Measurements from ENCODE around the gene AGPAT2. TPM values are rescaled to one million over a fixed set of nuclear protein-coding genes. Genes with fewer than 3 reads are reported as not detected.

Gene AGPAT2
- total RNA-seq, 6 donors from 2014 or later: 70.2 to 242 (median 140) TPM

- 34% methylated on average over 8 of the region's 8 CpGs; no CpG with 5 or more reads in 1 of the 2 donors for WGBS, 2 donors
- Histone ChIP-seq H3K27me3 (peaks cover 0 to 12% (median 2%) of the 10 kb centered on the region in 4 donors), H3K27ac (peak overlapping the region; percentile 80 to 89 (median 88)), H3K4me3 (no peak overlapping the region), H3K9me3 (no peaks in the 10 kb centered on the region), H3K4me1 (peaks cover 45 to 60% (median 52%) of the 10 kb centered on the region in 4 donors), H3K36me3 (no peaks in the 10 kb centered on the region)
- TF ChIP-seq POLR2AphosphoS5 (IDR thresholded peaks at IDR 0.05) (no peak), EP300 (IDR thresholded peaks at IDR 0.05) (no peak), POLR2A (IDR thresholded peaks at IDR 0.05) (no peak), CTCF (IDR thresholded peaks at IDR 0.05) (no peak)
- DNase-seq (no peak), ATAC-seq (ENCODE audit: low FRiP score in 2 of 2) (no peak)
Observed at GRCh38 chr9:136714893-136715274, 27.6 kb upstream of the AGPAT2 start.

GRCh38 chr9:136714096-136714892, 27.0 kb upstream of the AGPAT2 start:
- TF ChIP-seq POLR2A (IDR thresholded peaks at IDR 0.05) (peak in 1 of 4 donors; percentile 7), POLR2AphosphoS5 (IDR thresholded peaks at IDR 0.05) (peak; percentile 65 to 85), EP300 (IDR thresholded peaks at IDR 0.05) (peak in 2 of 4 donors; percentile 78 to 92), CTCF (IDR thresholded peaks at IDR 0.05) (no peak)
- Histone ChIP-seq H3K36me3 (no peaks in the 10 kb centered on the region), H3K4me1 (peaks cover 39 to 54% (median 46%) of the 10 kb centered on the region in 4 donors), H3K4me3 (peak overlapping the region in 1 of 4 donors; percentile 64), H3K9me3 (no peaks in the 10 kb centered on the region), H3K27ac (peak overlapping the region; percentile 80 to 89 (median 88)), H3K27me3 (peaks cover 0 to 12% (median 2%) of the 10 kb centered on the region in 4 donors)
- DNase-seq: peak in 1 of 2 donors; percentile 82
- ATAC-seq (ENCODE audit: low FRiP score in 2 of 2): peak; percentile 12 to 61
- 26 to 38% methylated on average over 10 to 17 of the region's 17 CpGs for WGBS, 2 donors

- DNase-seq (peak in 1 of 2 donors; percentile 79), ATAC-seq (ENCODE audit: low FRiP score in 2 of 2) (no peak)
- H3K4me3 ChIP-seq: peak overlapping the region in 3 of 4 donors; percentile 57 to 64 (median 59)
- no peaks in the 10 kb centered on the region for H3K36me3 ChIP-seq
- H3K27ac ChIP-seq: peak overlapping the region; percentile 74 to 89 (median 88)
- no peaks in the 10 kb centered on the region for H3K9me3 ChIP-seq
- peaks cover 0 to 12% (median 2%) of the 10 kb centered on the region in 4 donors for H3K27me3 ChIP-seq
- no peak for TF ChIP-seq CTCF (IDR thresholded peaks at IDR 0.05)
- TF ChIP-seq POLR2AphosphoS5 (IDR thresholded peaks at IDR 0.05): no peak
- TF ChIP-seq POLR2A (IDR thresholded peaks at IDR 0.05): no peak
- TF ChIP-seq EP300 (IDR thresholded peaks at IDR 0.05): no peak
- peaks cover 35 to 47% (median 40%) of the 10 kb centered on the region in 4 donors for H3K4me1 ChIP-seq
- 54% methylated on average over 8 of the region's 8 CpGs; no CpG with 5 or more reads in 1 of the 2 donors for WGBS, 2 donors
Observed at GRCh38 chr9:136713550-136713949, 26.3 kb upstream of the AGPAT2 start.

GRCh38 chr9:136712690-136713544, 25.7 kb upstream of the AGPAT2 start:
- TF ChIP-seq POLR2A (IDR thresholded peaks at IDR 0.05) (no peak), CTCF (IDR thresholded peaks at IDR 0.05) (no peak), POLR2AphosphoS5 (IDR thresholded peaks at IDR 0.05) (no peak), EP300 (IDR thresholded peaks at IDR 0.05) (no peak)
- WGBS, 2 donors: 0 to 7% methylated on average over 13 to 44 of the region's 56 CpGs
- Histone ChIP-seq H3K27me3 (peaks cover 0 to 12% (median 2%) of the 10 kb centered on the region in 4 donors), H3K36me3 (no peaks in the 10 kb centered on the region), H3K27ac (peak overlapping the region; percentile 74 to 89 (median 88)), H3K4me1 (peaks cover 33 to 47% (median 39%) of the 10 kb centered on the region in 4 donors), H3K9me3 (no peaks in the 10 kb centered on the region), H3K4me3 (peak overlapping the region; percentile 35 to 64 (median 58))
- DNase-seq (peak in 1 of 2 donors; percentile 88), ATAC-seq (ENCODE audit: low FRiP score in 2 of 2) (no peak)
